Neural crest cell (in vitro differentiated cells): ENCODE results near the gene CALML5. TPM values are rescaled to one million over a fixed set of nuclear protein-coding genes. Genes with fewer than 3 reads are reported as not detected.

Source experiments
- DNase-seq: peaks from one replicate; pipeline ENCODE4 v3.0.0; 2021; ENCODE audit warnings: low read depth, mixed read lengths, low spot score
- H3K27ac Mint-ChIP-seq: one replicate; pipeline ENCODE4 v1.8.0; 2021; ENCODE audit warnings: mild to moderate bottlenecking, mixed read lengths; ENCODE audit not compliant: unreplicated experiment
- H3K27me3 Mint-ChIP-seq: 2 replicates; pipeline ENCODE4 v1.8.0; 2021; ENCODE audit warnings: low read depth, mild to moderate bottlenecking, mixed read lengths
- H3K36me3 Mint-ChIP-seq: 2 replicates; pipeline ENCODE4 v1.8.0; 2021; ENCODE audit warnings: low read depth, mild to moderate bottlenecking, mixed read lengths
- H3K4me1 Mint-ChIP-seq: 2 replicates; pipeline ENCODE4 v1.8.0; 2021; ENCODE audit warnings: mixed read lengths
- H3K4me3 Mint-ChIP-seq: one replicate; pipeline ENCODE4 v1.8.0; 2021; ENCODE audit warnings: mild to moderate bottlenecking, mixed read lengths
- H3K9me3 Mint-ChIP-seq: 2 replicates; pipeline ENCODE4 v1.8.0; 2021; ENCODE audit warnings: mixed read lengths
- CTCF ChIP-seq: fragments of 200-600 bp; sonication (generic); conservative IDR thresholded peaks from 2 replicates; pipeline ENCODE4 v1.5.0; 2021; ENCODE audit warnings: antibody characterized with exemption, mild to moderate bottlenecking
- total RNA-seq: library from RNA; stranded (reverse); gene quantifications from 2 replicates; pipeline ENCODE4 v1.2.1, GENCODE V29; 2021

Gene CALML5
- total RNA-seq, 1 donor from 2014 or later, result not detected

- H3K4me3 Mint-ChIP-seq, result no peak overlapping the region
- no peak for DNase-seq
- H3K4me1 Mint-ChIP-seq, result peaks cover 4% of the 10 kb centered on the region
- no peak overlapping the region for H3K27ac Mint-ChIP-seq
- no peaks in the 10 kb centered on the region for H3K36me3 Mint-ChIP-seq
- no peak for TF ChIP-seq CTCF
- H3K27me3 Mint-ChIP-seq, result no peaks in the 10 kb centered on the region
- peaks cover 3% of the 10 kb centered on the region for H3K9me3 Mint-ChIP-seq
These were observed 29.8 kb upstream of the CALML5 start for GRCh38 chr10:5528989-5529701.

GRCh38 chr10:5527332-5528200 lies 28.2 kb upstream of the CALML5 start:
- no peaks in the 10 kb centered on the region for H3K36me3 Mint-ChIP-seq
- peaks cover 3% of the 10 kb centered on the region for H3K9me3 Mint-ChIP-seq
- H3K4me3 Mint-ChIP-seq, result no peak overlapping the region
- no peak for DNase-seq
- H3K4me1 Mint-ChIP-seq, result peaks cover 6% of the 10 kb centered on the region
- TF ChIP-seq CTCF, result no peak
- H3K27me3 Mint-ChIP-seq, result no peaks in the 10 kb centered on the region
- no peak overlapping the region for H3K27ac Mint-ChIP-seq

- no peak overlapping the region for H3K27ac Mint-ChIP-seq
- H3K9me3 Mint-ChIP-seq, result peaks cover 3% of the 10 kb centered on the region
- no peak for DNase-seq
- no peaks in the 10 kb centered on the region for H3K36me3 Mint-ChIP-seq
- no peak for TF ChIP-seq CTCF
- no peak overlapping the region for H3K4me3 Mint-ChIP-seq
- no peaks in the 10 kb centered on the region for H3K27me3 Mint-ChIP-seq
- peaks cover 6% of the 10 kb centered on the region for H3K4me1 Mint-ChIP-seq
These were observed 27.4 kb upstream of the CALML5 start for GRCh38 chr10:5526691-5527331.

- H3K27me3 Mint-ChIP-seq, result no peaks in the 10 kb centered on the region
- H3K9me3 Mint-ChIP-seq, result peaks cover 1% of the 10 kb centered on the region
- no peak overlapping the region for H3K27ac Mint-ChIP-seq
- H3K36me3 Mint-ChIP-seq, result no peaks in the 10 kb centered on the region
- peaks cover 6% of the 10 kb centered on the region for H3K4me1 Mint-ChIP-seq
- no peak for DNase-seq
- no peak for TF ChIP-seq CTCF
- H3K4me3 Mint-ChIP-seq, result no peak overlapping the region
These were observed 26.4 kb upstream of the CALML5 start for GRCh38 chr10:5525561-5526341.
